ENCODE measurements around the gene ARHGEF12.

DNA sequence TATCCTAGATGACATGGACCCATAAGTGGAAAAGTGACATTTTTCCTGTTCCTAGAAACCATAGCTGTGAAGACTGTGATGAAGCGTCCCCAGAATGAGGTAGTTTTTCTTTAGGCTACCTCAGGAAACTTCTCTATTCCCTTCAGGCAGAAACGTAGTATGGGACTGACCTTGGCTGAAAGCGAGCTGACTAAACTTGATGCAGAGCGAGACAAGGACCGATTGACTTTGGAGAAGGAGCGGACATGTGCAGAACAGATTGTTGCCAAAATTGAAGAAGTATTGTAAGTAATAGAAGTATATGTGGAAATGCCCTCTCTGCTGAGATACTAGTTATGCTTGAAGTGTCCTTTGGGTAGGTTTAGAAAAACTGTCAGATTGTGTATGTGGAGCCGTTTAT, 110.6 kb downstream of the ARHGEF12 start:
- TF ChIP-seq, protein P1, sequence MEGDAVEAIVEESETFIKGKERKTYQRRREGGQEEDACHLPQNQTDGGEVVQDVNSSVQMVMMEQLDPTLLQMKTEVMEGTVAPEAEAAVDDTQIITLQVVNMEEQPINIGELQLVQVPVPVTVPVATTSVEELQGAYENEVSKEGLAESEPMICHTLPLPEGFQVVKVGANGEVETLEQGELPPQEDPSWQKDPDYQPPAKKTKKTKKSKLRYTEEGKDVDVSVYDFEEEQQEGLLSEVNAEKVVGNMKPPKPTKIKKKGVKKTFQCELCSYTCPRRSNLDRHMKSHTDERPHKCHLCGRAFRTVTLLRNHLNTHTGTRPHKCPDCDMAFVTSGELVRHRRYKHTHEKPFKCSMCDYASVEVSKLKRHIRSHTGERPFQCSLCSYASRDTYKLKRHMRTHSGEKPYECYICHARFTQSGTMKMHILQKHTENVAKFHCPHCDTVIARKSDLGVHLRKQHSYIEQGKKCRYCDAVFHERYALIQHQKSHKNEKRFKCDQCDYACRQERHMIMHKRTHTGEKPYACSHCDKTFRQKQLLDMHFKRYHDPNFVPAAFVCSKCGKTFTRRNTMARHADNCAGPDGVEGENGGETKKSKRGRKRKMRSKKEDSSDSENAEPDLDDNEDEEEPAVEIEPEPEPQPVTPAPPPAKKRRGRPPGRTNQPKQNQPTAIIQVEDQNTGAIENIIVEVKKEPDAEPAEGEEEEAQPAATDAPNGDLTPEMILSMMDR (IDR thresholded peaks at IDR 0.05; ENCODE audit: low read depth, low read length), result no peak
- TF ChIP-seq EZH2phosphoT487 (IDR thresholded peaks at IDR 0.05; ENCODE audit: low read depth), result no peak

Data from OCI-LY3 (cell line).